ENCODE measurements around the gene SLC24A2. TPM values are rescaled to one million over a fixed set of nuclear protein-coding genes. Genes with fewer than 3 reads are reported as not detected.

Gene SLC24A2
- total RNA-seq, 2 experiments from 2014 or later, result not detected

- intact Hi-C loops (cut with micrococcal nuclease), result no loop called here
- no peak for TF ChIP-seq CTCF (IDR thresholded peaks at IDR 0.05)
- CTCF ChIA-PET, result no interaction called here
- H3K36me3 Mint-ChIP-seq (ENCODE audit: low read depth), result peaks cover 2% of the 10 kb centered on the region
- peaks cover 16% of the 10 kb centered on the region for H3K9me3 Mint-ChIP-seq
- H3K4me1 Mint-ChIP-seq (ENCODE audit: low read depth), result no peaks in the 10 kb centered on the region
- no peak overlapping the region for H3K27ac Mint-ChIP-seq
- peaks cover 1% of the 10 kb centered on the region for H3K27me3 Mint-ChIP-seq
- no peak overlapping the region for H3K4me3 Mint-ChIP-seq
- DNase-seq (no peak), ATAC-seq (no peak)
- POLR2A ChIA-PET, result no interaction called here
Measured at GRCh38 chr9:19769213-19769612, 19.6 kb downstream of the SLC24A2 start.

GRCh38 chr9:19768798-19769197 lies 20.0 kb downstream of the SLC24A2 start:
- Mint-ChIP-seq H3K4me3 (no peak overlapping the region), H3K36me3 (ENCODE audit: low read depth) (peaks cover 2% of the 10 kb centered on the region), H3K4me1 (ENCODE audit: low read depth) (no peaks in the 10 kb centered on the region), H3K27ac (no peak overlapping the region), H3K9me3 (peaks cover 18% of the 10 kb centered on the region), H3K27me3 (peaks cover 1% of the 10 kb centered on the region)
- no peak for TF ChIP-seq CTCF (IDR thresholded peaks at IDR 0.05)
- ChIA-PET CTCF (no interaction called here), POLR2A (no interaction called here)
- DNase-seq, result no peak
- intact Hi-C loops (cut with micrococcal nuclease), result no loop called here
- no peak for ATAC-seq

GRCh38 chr9:19759066-19759465 lies 29.8 kb downstream of the SLC24A2 start:
- DNase-seq (no peak), ATAC-seq (no peak)
- no peak overlapping the region for H3K27ac Mint-ChIP-seq
- no peaks in the 10 kb centered on the region for H3K27me3 Mint-ChIP-seq
- H3K4me1 Mint-ChIP-seq (ENCODE audit: low read depth), result no peaks in the 10 kb centered on the region
- no peaks in the 10 kb centered on the region for H3K36me3 Mint-ChIP-seq (ENCODE audit: low read depth)
- intact Hi-C loops (cut with micrococcal nuclease), result loop anchor here (10.0 kb wide), 2 partner anchors 56 to 204 kb away; no protein-coding TSS in a partner anchor
- peaks cover under 1% of the 10 kb centered on the region for H3K9me3 Mint-ChIP-seq
- POLR2A ChIA-PET, result no interaction called here
- CTCF ChIA-PET, result no interaction called here
- TF ChIP-seq CTCF (IDR thresholded peaks at IDR 0.05), result no peak
- H3K4me3 Mint-ChIP-seq, result no peak overlapping the region

- POLR2A ChIA-PET, result no interaction called here
- no peak overlapping the region for H3K27ac Mint-ChIP-seq
- no peak for ATAC-seq
- no peaks in the 10 kb centered on the region for H3K4me1 Mint-ChIP-seq (ENCODE audit: low read depth)
- no peaks in the 10 kb centered on the region for H3K9me3 Mint-ChIP-seq
- H3K36me3 Mint-ChIP-seq (ENCODE audit: low read depth), result no peaks in the 10 kb centered on the region
- H3K4me3 Mint-ChIP-seq, result no peak overlapping the region
- intact Hi-C loops (cut with micrococcal nuclease), result loop anchor here (10.0 kb wide), 2 partner anchors 57 to 203 kb away; no protein-coding TSS in a partner anchor
- no peak for DNase-seq
- TF ChIP-seq CTCF (IDR thresholded peaks at IDR 0.05), result no peak
- CTCF ChIA-PET, result no interaction called here
- no peaks in the 10 kb centered on the region for H3K27me3 Mint-ChIP-seq
Measured at GRCh38 chr9:19757745-19758144, 31.1 kb downstream of the SLC24A2 start.

- DNase-seq (no peak), ATAC-seq (no peak)
- Mint-ChIP-seq H3K4me1 (ENCODE audit: low read depth) (no peaks in the 10 kb centered on the region), H3K27me3 (peaks cover 2% of the 10 kb centered on the region), H3K36me3 (ENCODE audit: low read depth) (no peaks in the 10 kb centered on the region), H3K4me3 (no peak overlapping the region), H3K9me3 (no peaks in the 10 kb centered on the region), H3K27ac (no peak overlapping the region)
- TF ChIP-seq CTCF (IDR thresholded peaks at IDR 0.05), result no peak
- POLR2A ChIA-PET, result no interaction called here
- CTCF ChIA-PET, result interaction anchor here (0.9 kb wide), 1 partner anchor 92 kb away, joined by 3 read pairs; no protein-coding TSS in a partner anchor
- intact Hi-C loops (cut with micrococcal nuclease), result loop anchor here (10.0 kb wide), 2 partner anchors 60 to 200 kb away; no protein-coding TSS in a partner anchor
Measured at GRCh38 chr9:19754921-19755320, 33.9 kb downstream of the SLC24A2 start.
